Keratinocyte (primary cell): ENCODE measurements around the gene SH3RF2.

Source experiments
- EZH2 ChIP-seq: IDR thresholded peaks from one replicate; pipeline ENCODE4 v1.6.1; 2012; ENCODE audit warnings: inconsistent platforms, mild to moderate bottlenecking, low read length, moderate library complexity
- TF ChIP-seq, protein P1 (sequence below), 3 experiments: IDR thresholded peaks in 1 of 3; conservative IDR thresholded peaks in 1 of 3; optimal IDR thresholded peaks in 1 of 3; 2 replicates in 2 of 3; 3 replicates in 1 of 3; pipeline versions ENCODE3 to v1.5.1; 2011; ENCODE audit warnings: low read length in 3 of 3, mild to moderate bottlenecking in 3 of 3, moderate library complexity in 2 of 3, control low read depth in 1 of 3, inconsistent platforms in 1 of 3; ENCODE audit not compliant: insufficient read depth in 2 of 3; ENCODE audit errors: extremely low read depth in 1 of 3

DNA sequence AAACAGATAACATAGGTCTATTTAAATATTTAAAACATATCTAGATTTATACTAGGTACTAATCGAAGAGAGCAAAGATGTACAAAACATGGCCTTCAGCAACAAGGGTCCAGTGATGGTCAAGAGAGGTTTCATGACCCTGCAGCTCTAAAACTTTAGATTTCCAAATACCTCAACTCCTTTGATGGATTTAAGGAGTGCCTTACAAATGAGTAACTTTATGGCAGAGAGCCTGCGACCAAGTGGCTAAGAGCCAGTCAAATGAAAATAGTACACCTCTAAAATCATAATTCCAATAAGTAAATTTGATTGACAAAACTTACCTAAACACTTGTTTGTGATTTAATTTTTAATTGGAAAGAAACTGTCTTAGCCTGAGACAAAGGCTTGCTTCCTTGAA, 4.7 kb upstream of the SH3RF2 start:
- TF ChIP-seq, protein P1, sequence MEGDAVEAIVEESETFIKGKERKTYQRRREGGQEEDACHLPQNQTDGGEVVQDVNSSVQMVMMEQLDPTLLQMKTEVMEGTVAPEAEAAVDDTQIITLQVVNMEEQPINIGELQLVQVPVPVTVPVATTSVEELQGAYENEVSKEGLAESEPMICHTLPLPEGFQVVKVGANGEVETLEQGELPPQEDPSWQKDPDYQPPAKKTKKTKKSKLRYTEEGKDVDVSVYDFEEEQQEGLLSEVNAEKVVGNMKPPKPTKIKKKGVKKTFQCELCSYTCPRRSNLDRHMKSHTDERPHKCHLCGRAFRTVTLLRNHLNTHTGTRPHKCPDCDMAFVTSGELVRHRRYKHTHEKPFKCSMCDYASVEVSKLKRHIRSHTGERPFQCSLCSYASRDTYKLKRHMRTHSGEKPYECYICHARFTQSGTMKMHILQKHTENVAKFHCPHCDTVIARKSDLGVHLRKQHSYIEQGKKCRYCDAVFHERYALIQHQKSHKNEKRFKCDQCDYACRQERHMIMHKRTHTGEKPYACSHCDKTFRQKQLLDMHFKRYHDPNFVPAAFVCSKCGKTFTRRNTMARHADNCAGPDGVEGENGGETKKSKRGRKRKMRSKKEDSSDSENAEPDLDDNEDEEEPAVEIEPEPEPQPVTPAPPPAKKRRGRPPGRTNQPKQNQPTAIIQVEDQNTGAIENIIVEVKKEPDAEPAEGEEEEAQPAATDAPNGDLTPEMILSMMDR (optimal IDR thresholded peaks at IDR 0.05 in 1 of 3, IDR thresholded peaks at IDR 0.05 in 1 of 3, conservative IDR thresholded peaks at IDR 0.05 in 1 of 3; ENCODE audit: extremely low read depth in 1 of 3, insufficient read depth in 2 of 3, low read length in 3 of 3), result no peak
- no peak for TF ChIP-seq EZH2
